Chondrocyte (in vitro differentiated cells): ENCODE results near the gene TKFC. TPM values are rescaled to one million over a fixed set of nuclear protein-coding genes. Genes with fewer than 3 reads are reported as not detected.

ENCODE experiments used
- DNase-seq: peaks from one replicate; pipeline ENCODE4 v3.0.0; 2021; ENCODE audit warnings: mixed read lengths, low spot score
- H3K27ac Mint-ChIP-seq: one replicate; pipeline ENCODE4 v1.8.0; 2021; ENCODE audit warnings: mild to moderate bottlenecking, moderate library complexity, mixed read lengths; ENCODE audit not compliant: unreplicated experiment
- H3K27me3 Mint-ChIP-seq: 2 replicates; pipeline ENCODE4 v1.8.0; 2021; ENCODE audit warnings: low read depth, mixed read lengths
- H3K36me3 Mint-ChIP-seq: 2 replicates; pipeline ENCODE4 v1.8.0; 2021; ENCODE audit warnings: low read depth, mixed read lengths
- H3K4me1 Mint-ChIP-seq: 2 replicates; pipeline ENCODE4 v1.8.0; 2021; ENCODE audit warnings: low read depth, mild to moderate bottlenecking, mixed read lengths
- H3K4me3 Mint-ChIP-seq: one replicate; pipeline ENCODE4 v1.8.0; 2021; ENCODE audit warnings: mild to moderate bottlenecking, moderate library complexity, mixed read lengths; ENCODE audit not compliant: unreplicated experiment
- H3K9me3 Mint-ChIP-seq: 2 replicates; pipeline ENCODE4 v1.8.0; 2021; ENCODE audit warnings: low read depth, mixed read lengths
- total RNA-seq: library from RNA; stranded (reverse); gene quantifications from 3 replicates; pipeline ENCODE4 v1.2.1, GENCODE V29; 2021
- TF ChIP-seq, protein P1 (sequence below): fragments of 200-600 bp; sonication (generic); IDR thresholded peaks from 2 replicates; pipeline ENCODE4 v1.5.0; 2021; ENCODE audit warnings: antibody characterized with exemption, mild to moderate bottlenecking, moderate library complexity

TKFC gene
- total RNA-seq, 1 donor from 2014 or later = 32.2 TPM

DNA sequence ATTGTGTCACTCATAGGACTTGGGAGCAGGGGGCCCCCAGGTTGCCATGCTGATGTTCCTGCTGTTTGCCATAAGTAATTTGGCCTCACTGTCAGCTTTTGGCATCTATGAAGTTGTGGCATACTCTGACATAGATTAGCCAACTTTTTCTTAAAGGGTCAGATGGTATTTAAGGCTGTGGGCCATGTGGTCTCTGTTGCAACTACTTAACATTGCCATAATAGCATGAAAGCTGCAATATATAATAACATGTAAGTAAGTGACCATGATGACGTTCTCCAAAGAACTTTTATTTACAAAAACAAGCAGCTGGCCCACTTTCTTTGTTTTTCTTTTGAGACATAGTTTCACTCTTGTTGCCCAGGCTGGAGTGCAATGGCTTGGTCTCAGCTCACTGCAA, 57.1 kb downstream of the TKFC start:
- TF ChIP-seq, protein P1, sequence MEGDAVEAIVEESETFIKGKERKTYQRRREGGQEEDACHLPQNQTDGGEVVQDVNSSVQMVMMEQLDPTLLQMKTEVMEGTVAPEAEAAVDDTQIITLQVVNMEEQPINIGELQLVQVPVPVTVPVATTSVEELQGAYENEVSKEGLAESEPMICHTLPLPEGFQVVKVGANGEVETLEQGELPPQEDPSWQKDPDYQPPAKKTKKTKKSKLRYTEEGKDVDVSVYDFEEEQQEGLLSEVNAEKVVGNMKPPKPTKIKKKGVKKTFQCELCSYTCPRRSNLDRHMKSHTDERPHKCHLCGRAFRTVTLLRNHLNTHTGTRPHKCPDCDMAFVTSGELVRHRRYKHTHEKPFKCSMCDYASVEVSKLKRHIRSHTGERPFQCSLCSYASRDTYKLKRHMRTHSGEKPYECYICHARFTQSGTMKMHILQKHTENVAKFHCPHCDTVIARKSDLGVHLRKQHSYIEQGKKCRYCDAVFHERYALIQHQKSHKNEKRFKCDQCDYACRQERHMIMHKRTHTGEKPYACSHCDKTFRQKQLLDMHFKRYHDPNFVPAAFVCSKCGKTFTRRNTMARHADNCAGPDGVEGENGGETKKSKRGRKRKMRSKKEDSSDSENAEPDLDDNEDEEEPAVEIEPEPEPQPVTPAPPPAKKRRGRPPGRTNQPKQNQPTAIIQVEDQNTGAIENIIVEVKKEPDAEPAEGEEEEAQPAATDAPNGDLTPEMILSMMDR = no peak
- no peaks in the 10 kb centered on the region for H3K27me3 Mint-ChIP-seq
- DNase-seq = no peak
- peaks cover 9% of the 10 kb centered on the region for H3K9me3 Mint-ChIP-seq
- peaks cover 3% of the 10 kb centered on the region for H3K36me3 Mint-ChIP-seq
- H3K27ac Mint-ChIP-seq = no peak overlapping the region
- H3K4me3 Mint-ChIP-seq = no peak overlapping the region
- peaks cover 25% of the 10 kb centered on the region for H3K4me1 Mint-ChIP-seq

GRCh38 chr11:61392981-61393595, 60.1 kb downstream of the TKFC start:
- Mint-ChIP-seq H3K36me3 (peaks cover 11% of the 10 kb centered on the region), H3K9me3 (peaks cover 9% of the 10 kb centered on the region), H3K4me3 (peak overlapping the region; percentile 94), H3K27ac (peak overlapping the region; percentile 88), H3K4me1 (peaks cover 18% of the 10 kb centered on the region), H3K27me3 (no peaks in the 10 kb centered on the region)
- TF ChIP-seq, protein P1 = peak; percentile 67
- no peak for DNase-seq

Other genes starting within 250 kb of the TKFC start
- gene CD5, start 230.7 kb upstream of the TKFC start, total RNA-seq = not detected in 3 replicates
- 15.3 to 20.5 TPM (median 19.6 TPM) in 3 replicates for gene VPS37C, start 171.8 kb upstream of the TKFC start, total RNA-seq
- gene PGA3, start 129.7 kb upstream of the TKFC start, total RNA-seq = not detected in 3 replicates
- gene PGA4, start 110.9 kb upstream of the TKFC start, total RNA-seq = not detected in 3 replicates
- not detected in 3 replicates for gene PGA5, start 92.1 kb upstream of the TKFC start, total RNA-seq
- gene VWCE, start 37.9 kb upstream of the TKFC start, total RNA-seq = 2.4 to 4.1 TPM (median 3.6 TPM) in 3 replicates
- 188 to 264 TPM (median 194 TPM) in 3 replicates for gene DDB1, start 123 bp upstream of the TKFC start, total RNA-seq
- 40.8 to 60.0 TPM (median 41.4 TPM) in 3 replicates for gene CYB561A3, start 28.7 kb downstream of the TKFC start, total RNA-seq
- gene TMEM138, start 29.1 kb downstream of the TKFC start, total RNA-seq = 39.2 to 60.0 TPM (median 46.7 TPM) in 3 replicates
- 9.3 to 14.4 TPM (median 9.8 TPM) in 3 replicates for gene TMEM216, start 59.4 kb downstream of the TKFC start, total RNA-seq
- 61.2 to 66.2 TPM (median 65.0 TPM) in 3 replicates for gene CPSF7, start 96.7 kb downstream of the TKFC start, total RNA-seq
- gene SDHAF2, start 96.9 kb downstream of the TKFC start, total RNA-seq = 33.8 to 34.8 TPM (median 34.5 TPM) in 3 replicates
- 0.10 TPM in 1 of 3 replicates, not detected in the others for gene LRRC10B, start 175.5 kb downstream of the TKFC start, total RNA-seq
- gene SYT7, start 247.8 kb downstream of the TKFC start, total RNA-seq = 0.92 to 2.0 TPM (median 1.5 TPM) in 3 replicates